Bladder microvascular endothelial cell (primary cell): ENCODE data around the gene LONRF2. TPM values are rescaled to one million over a fixed set of nuclear protein-coding genes. Genes with fewer than 3 reads are reported as not detected.

ENCODE experiments used
- total RNA-seq: library from RNA; depleted of rRNA; stranded (reverse); fragments of >200 nt; gene quantifications from 2 replicates; pipeline ENCODE4 v1.2.3, GENCODE V29; 2014

The LONRF2 gene
- under 0.01 TPM in 1 of 2 replicates, not detected in the other for total RNA-seq

DNA sequence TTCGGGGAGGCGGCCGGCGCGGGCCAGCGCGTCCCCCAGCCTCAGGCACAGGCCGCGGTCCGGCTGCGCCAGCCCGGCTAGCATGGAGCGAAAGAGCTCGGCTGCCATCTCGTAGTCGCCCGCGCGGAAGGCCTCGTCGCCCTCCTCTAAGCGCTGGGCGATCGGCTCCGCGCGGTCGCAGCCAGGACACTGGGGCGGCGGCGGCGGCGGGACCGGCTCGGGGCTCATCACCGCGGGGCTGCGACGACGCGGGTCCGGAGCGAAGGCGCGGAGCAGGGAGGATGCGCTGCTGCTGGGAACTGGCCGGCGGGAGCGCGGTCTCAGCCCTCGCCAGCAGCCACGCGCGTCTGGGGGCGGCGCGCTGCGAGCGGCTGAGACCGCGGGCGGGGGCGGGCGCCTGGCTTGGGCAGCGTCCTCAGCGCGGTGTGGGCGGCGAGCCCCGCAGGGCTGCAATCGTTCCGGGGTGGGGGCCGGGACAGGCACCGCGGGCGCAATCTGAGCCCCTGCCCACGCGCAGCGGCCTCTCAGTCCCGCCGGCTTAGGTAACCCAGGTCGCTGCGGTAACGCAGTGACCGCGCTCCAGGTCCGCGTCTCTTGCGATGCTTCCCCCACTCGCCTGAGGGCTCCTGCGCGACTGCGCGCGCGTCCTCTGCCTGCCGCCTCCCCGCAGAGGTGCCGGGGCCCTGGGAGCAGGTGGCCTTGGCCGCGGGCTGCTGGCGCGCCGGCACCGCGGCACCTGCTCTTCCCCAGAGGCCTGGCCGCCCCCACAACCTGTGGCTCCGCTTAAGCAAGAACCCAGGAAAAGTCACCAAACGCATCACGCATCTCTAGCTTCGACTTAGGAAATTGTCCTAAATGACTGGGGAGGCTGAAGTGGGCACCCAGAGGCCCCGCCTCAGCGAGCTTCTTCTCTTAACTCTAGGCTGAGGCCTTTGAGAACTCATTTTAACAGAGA, at the start of gene LONRF2:
LONRF2 (minus strand) TSS at position 636 of the 955 bp plus-strand sequence; CDS start at position 228, 408 bp downstream.

Other genes with a start within 250 kb of the LONRF2 start
- under 0.01 and 0.19 TPM in 2 replicates for gene AFF3, start 179.9 kb downstream of the LONRF2 start, total RNA-seq
- gene CHST10, start 95.2 kb upstream of the LONRF2 start, total RNA-seq = 7.2 and 7.4 TPM in 2 replicates
- gene NMS, start 148.0 kb upstream of the LONRF2 start, total RNA-seq = not detected in 2 replicates
- gene PDCL3, start 240.5 kb upstream of the LONRF2 start, total RNA-seq = 12.0 and 14.9 TPM in 2 replicates